Stimulated activated CD4-positive, alpha-beta T cell treated with anti-CD3 and anti-CD28 coated beads, Interleukin-2, amount 100 ng/mL, for 48 hours (primary cell): ENCODE data around the gene ISY1.
"Not testable (repeated sequence)": the region's sequence is repeated elsewhere in the genome, so short reads cannot be mapped to it uniquely, and the experiment has no call there.

ENCODE experiments used
- DNase-seq, 2 donors: peaks; one replicate each; pipeline ENCODE4 v3.0.0-alpha.2; 2020

The ISY1 gene

GRCh38 chr3:129166579-129167332 lies 5.9 kb upstream of the ISY1 start:
- no peak for DNase-seq

DNA sequence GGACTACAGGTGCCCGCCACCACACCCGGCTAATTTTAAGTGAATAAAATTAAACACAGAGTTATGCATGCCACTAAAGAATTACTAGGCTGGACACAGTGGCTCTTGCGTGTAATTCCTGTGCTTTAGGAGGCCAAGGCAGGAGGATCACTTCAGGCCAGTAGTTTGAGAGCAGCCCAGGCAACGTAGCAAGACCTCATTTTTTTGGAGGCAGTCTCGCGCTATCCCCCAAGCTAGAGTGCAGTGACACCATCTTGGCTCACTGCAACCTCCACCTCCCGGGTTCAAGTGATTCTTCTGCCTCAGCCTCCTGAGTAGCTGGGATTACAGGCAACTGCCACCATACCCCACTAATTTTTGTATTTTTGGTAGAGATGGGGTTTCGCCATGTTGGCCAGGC lies 4.7 kb upstream of the ISY1 start:
- not testable (repeated sequence) for DNase-seq

DNA sequence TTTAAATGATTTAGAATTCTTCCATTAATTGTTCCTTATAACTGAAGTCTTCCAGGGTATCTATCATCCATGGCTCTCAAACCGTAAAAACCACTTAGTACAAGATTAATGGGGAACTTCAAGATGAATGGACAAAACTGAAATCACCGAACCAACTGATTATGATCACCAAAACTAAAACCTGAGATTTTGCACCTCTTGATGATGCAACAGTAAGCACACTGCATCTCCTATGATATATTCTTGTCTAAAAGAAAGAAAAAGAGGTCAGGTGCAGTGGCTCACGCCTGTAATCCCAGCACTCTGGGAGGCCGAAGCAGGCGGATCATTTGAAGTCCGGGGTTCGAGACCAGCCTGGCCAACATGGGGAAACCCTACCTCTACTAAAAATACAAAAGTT lies 3.6 kb upstream of the ISY1 start:
- DNase-seq, result no peak

DNA sequence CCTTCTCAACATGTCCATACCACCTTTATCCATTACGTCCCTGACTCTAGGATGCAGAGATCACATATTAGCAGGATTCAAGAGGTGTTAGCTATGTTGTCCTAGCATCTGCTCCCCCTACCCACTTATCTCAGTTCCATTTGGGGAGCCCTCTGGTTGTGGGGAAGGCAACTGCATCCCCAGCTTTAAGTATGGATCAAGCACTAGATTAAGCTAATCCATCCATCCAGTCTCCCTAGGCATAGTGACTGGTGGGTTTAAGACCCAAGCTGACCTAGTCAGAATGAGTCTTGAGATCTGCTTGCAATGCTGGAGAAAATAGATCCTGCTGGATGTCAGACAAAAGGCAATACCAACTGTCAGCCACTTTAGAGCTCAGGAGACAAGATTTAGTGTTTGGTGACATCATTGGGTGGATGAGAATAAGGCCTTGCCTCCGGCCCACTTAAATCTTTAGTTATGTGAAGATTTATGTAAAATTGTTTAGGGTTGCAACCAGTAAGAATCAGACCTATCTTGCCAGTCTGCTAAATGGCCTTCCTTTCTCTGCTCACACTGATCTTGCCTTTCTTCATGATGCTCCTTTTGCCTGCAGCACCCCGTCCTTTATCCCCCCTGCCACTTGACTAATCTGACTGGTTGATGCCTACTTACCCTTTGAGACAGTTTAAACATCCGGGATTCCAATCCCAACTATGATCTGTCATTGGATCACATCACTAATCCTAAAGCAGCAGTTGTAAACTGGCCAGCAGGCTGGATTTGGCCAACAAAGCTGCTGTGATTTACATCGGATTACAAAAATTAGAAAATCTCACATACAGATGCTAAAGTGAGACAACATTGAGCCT lies 2.1 kb upstream of the ISY1 start:
- no peak for DNase-seq

DNA sequence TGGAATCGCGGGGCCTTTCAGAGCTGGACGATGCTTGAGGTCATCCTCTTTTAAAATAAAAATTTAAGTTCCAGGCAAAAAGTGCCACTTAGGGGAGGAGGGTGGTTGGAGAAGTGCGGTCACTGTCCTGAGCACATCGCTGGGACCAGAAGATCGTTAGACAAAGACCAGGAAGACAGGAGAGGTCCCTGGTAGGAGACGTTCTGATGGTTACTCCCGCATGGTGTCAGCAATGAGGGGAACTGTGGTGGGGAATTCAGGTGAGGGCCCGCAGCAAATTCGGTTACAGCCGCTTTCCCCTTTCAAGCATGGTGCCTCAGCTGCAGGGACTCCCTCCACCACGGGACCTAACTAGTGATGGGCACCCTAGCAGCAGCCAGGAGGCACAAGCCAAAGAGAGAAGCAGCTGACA lies 1.0 kb upstream of the ISY1 start:
- DNase-seq, result no peak

GRCh38 chr3:129144786-129145185 lies 16.1 kb downstream of the ISY1 start:
- no peak for DNase-seq

GRCh38 chr3:129141011-129141410 lies 19.9 kb downstream of the ISY1 start:
- not testable (repeated sequence) for DNase-seq

- no peak for DNase-seq
Observed at GRCh38 chr3:129139911-129140310, 21.0 kb downstream of the ISY1 start.

DNA sequence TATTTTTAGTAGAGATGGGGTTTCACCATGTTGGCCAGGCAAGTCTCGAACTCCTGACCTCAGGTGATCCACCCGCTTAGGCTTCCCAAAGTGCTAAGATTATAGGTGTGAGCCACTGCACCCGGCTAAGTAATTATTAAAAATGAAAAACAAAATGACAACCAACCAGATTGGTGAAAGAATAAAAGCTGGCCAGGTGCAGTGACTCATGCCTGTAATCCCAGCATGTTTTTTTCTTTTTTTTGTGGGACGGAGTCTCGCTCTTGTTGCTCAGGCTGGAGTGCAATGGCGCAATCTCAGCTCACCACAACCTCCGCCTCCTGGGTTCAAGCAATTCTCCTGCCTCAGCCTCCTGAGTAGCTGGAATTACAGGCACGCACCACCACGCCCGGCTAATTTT lies 24.6 kb downstream of the ISY1 start:
- not testable (repeated sequence) for DNase-seq

GRCh38 chr3:129132097-129132866 lies 28.6 kb downstream of the ISY1 start:
- DNase-seq, result no peak

DNA sequence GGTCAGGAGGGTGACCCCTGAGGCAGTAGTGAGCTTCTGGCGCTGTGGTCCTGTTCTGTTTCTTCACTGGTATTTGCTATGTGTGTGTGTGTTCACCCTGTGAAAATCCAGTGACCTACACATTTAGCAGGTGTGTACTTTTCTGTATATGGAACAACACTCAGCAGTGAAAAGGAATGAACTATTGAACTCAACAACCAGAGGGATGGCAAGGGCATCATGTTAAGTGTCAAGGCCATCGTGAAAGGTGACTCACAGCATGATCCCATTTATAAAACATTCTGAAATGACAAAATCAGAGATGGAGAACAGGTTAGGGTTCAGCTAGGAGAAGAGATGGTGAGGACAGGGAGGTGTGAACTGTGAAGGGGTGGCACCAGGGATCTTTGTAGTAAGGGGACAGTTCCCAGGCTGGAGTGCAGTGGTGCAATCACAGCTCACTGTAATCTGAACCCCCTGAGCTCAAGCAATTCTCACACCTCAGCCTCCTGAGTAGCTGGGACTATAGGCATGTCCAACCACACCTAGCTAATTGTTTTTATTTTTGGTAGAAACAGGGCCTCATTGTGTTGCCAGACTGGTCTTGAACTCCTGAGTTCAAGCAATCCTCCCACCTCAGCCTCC lies 29.3 kb downstream of the ISY1 start:
- no peak for DNase-seq

- DNase-seq, result no peak
Observed at GRCh38 chr3:129130291-129130813, 30.5 kb downstream of the ISY1 start.

DNA sequence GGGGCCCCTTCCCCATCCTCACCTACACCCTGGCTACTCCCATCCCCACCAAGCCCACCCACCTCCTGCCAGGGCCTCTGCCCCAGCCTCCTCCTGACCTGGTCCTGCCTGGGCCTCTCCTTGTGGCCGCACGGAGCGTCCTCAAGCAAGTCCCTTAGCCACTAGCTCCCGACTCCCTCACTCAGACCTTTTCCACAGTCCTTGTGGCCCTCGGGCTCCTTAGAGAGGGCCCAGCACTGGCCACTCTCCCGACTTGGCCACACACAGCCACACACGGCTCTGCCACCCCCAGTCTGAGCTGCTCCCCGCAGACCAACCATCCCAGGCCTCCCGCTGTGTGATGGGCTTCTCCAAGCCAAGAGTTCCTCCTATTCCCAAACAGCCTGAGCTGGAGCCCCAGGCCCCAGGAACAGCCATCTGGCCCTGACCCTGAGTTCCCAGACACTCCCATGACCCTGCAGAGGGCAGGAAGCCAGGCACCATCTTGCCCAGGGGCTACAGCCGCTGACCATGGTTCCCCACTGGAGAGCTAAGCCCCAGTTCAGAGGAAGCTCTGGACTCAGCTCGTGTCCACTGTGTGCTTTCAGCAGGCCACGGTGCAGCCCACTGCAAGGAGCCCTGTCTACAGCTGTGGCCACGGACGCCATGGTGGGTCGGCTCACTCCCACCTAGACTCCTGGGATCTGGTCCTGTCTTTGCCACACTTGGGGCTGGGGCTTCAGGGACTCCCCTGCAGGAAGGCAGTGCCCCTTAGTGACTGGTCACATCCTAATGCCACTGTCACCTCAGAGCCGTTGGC lies 32.3 kb downstream of the ISY1 start:
- no peak for DNase-seq

DNA sequence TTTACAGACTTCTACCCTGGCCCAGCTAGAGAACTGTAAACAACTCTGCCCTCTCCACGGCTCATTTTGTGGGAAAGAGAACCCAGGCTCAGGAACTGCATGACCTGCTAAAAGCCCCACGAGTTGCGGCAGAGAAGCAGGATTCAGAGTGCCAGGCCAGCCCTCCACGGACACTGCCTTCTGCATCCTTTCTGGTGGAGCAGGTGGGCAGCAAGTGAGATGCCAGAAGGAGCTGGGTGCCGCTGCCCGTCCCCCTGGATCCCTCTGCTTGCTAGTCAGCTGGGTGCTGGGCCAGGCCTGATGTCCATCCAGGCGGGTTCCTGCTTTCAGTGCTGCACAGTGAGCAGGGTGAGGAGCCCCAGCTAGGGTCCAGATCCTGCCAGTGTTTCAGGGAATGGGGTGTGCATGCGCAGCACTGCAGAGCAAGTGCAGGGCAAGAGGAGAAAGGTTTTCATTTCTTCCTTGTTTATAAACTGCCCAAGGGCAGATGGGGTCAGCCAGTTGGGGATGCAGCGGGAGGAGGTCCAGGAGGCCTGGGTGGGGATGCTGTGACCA lies 34.1 kb downstream of the ISY1 start:
- no peak for DNase-seq

DNA sequence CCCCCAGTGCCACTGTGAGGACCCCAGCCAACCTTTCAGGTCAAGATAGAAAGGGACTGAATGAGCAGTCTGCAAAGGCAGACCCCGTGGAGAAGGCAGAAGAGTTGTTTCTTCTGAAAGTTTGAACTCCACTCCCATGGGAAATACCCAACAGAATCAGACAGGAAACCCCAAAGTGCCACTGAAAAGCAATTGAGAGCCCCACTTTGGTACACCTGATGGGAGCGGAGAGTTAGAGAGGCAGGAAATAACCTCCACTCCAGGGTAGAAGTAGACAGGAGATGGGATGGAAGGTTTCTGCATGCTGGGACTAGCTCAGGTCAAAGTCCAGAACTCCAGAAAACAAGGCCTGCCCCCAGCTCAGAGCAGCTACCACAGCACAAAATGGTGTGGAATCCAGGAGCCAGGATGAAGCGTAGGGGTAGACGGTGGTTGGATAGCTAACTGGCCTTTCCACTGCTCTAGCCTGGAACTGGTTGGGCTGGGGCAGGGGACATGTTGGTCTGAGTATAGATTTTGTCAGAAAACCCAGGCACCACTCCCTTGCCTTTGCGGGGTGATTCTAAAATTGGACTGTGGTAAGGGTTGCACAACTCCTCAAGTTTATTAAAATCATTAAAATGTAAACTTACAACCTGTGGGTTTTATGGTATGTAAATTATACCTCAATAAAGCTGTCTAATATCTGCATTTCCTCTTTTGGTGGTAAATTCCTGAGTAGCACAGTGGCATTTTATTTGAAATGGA lies 37.4 kb downstream of the ISY1 start:
- no peak for DNase-seq

DNA sequence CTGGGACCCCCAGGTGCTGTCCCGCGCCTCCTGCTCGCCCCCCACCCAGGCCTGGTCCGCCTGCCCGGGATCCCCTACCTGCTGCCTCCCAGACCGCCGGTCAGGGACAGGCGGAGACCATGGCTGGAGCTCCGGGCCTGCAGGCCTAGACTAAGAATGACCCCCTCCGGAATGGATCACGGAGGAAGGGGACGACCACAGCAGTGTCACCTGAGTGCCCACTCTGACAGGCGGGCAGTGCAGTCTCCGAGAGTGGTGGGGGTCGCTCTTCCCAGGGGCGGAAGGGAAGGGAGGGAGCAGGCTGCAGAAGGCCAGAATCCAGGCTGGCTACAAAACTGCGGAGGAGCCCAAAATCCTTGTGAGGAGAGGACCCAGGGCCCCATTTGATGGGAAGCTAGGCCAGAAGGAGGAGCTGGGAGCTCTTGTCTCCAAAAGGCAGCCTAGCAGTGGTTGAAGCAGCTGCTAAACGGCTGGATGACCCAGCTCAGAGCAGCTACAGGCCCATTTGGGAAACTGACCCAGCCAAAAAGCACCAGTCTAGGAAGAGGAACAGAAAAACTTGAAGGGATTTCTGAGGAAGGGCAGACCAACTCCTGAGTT lies 38.4 kb downstream of the ISY1 start:
- DNase-seq, result no peak

GRCh38 chr3:129121792-129122411 lies 39.0 kb downstream of the ISY1 start, which contains the start of gene RAB43:
RAB43 (minus strand) TSS chr3:129121804; CDS start chr3:129121489, 315 bp downstream.
- DNase-seq, result peak; percentile 67 to 74

- DNase-seq, result peak in 1 of 2 donors; percentile 30
Observed at GRCh38 chr3:129121016-129121791, 39.7 kb downstream of the ISY1 start.
